HCT116 (cell line): ENCODE data around the gene TMED10. TPM values are rescaled to one million over a fixed set of nuclear protein-coding genes. Genes with fewer than 3 reads are reported as not detected.

Source experiments
- ATAC-seq: fragments of 200-7000 bp; cut with Tn5 transposase; 2 replicates; pipeline ENCODE4 v1.9.1; 2020; ENCODE audit warnings: mild to moderate bottlenecking, moderate library complexity
- BruUV-seq: library from RNA; stranded (reverse); fragments of 400-500 nt; replicated peaks from 2 replicates; lab custom pipeline; 2021; lab: Mats Ljungman, UMichigan
- CTCF ChIA-PET: fragments of 300-600 bp; sonication (Branson Sonifier 250); formaldehyde crosslinking; loops from one replicate; lab custom pipeline; 2021; ENCODE audit warnings: antibody characterized with exemption; lab: Charles Lee
- POLR2A ChIA-PET: fragments of 300-600, 350-600 bp; sonication (Branson Sonifier 250); formaldehyde crosslinking; loops from one replicate; lab custom pipeline; 2021; ENCODE audit warnings: antibody characterized with exemption; lab: Charles Lee
- RAD21 ChIA-PET, 2 experiments: fragments of 300-600 bp; sonication (Branson Sonifier 250); formaldehyde crosslinking; loops; one replicate each; lab custom pipeline; 2023; ENCODE audit warnings: low total read pairs in 2 of 2; ENCODE audit not compliant: uncharacterized antibody in 2 of 2, unreplicated experiment in 2 of 2, low non-redundant PET in 1 of 2; lab: Charles Lee
- DNase-seq: peaks from one replicate; pipeline ENCODE4 v3.0.0-alpha.2; 2010; ENCODE audit warnings: low read depth, low spot score
- H2AFZ ChIP-seq: fragments of 200-600 bp; shearing (Covaris generic), sonication (generic); 2 replicates; pipeline ENCODE4 v1.6.1; 2017; ENCODE audit warnings: low read depth, mixed run types, mixed read lengths, antibody characterized with exemption, low read length; ENCODE audit not compliant: poor library complexity, severe bottlenecking
- H3K27ac ChIP-seq: 2 replicates; pipeline ENCODE4 v1.5.1; 2012; ENCODE audit warnings: low read depth, low read length
- H3K27me3 ChIP-seq: fragments of 200-600 bp; sonication (generic); 2 replicates; pipeline ENCODE4 v1.6.1; 2016; ENCODE audit warnings: mixed run types, low read length, mixed read lengths; ENCODE audit not compliant: insufficient read depth
- H3K36me3 ChIP-seq, 2 experiments: fragments of 200-500 bp in 1 of 2; fragments of 200-600 bp in 1 of 2; sonication (Bioruptor generic) in 1 of 2; sonication (generic) in 1 of 2; 2 replicates each; pipeline versions ENCODE4 v1.5.1 to v1.6.1; 2014 to 2016; ENCODE audit warnings: low read length in 2 of 2, inconsistent platforms in 1 of 2, mixed read lengths in 1 of 2, mixed run types in 1 of 2; ENCODE audit not compliant: insufficient read depth in 2 of 2, control insufficient read depth in 1 of 2
- H3K4me1 ChIP-seq, 2 experiments: fragments of 200-600 bp in 1 of 2; sonication (generic) in 1 of 2; 2 replicates each; pipeline versions ENCODE4 v1.5.1 to v1.6.1; 2012 to 2017; ENCODE audit warnings: low read length in 2 of 2, inconsistent platforms in 1 of 2, mild to moderate bottlenecking in 1 of 2, mixed read lengths in 1 of 2, mixed run types in 1 of 2, moderate library complexity in 1 of 2; ENCODE audit not compliant: insufficient read depth in 2 of 2, control insufficient read depth in 1 of 2
- H3K4me2 ChIP-seq: fragments of 200-600 bp; sonication (generic); 2 replicates; pipeline ENCODE4 v1.6.1; 2017; ENCODE audit warnings: mixed run types, low read length, mixed read lengths
- H3K4me3 ChIP-seq, 2 experiments: fragments of 200-600 bp in 1 of 2; sonication (generic) in 1 of 2; replicated peaks in 1 of 2; 2 replicates each; pipeline ENCODE4 v1.5.1; 2011 to 2016; ENCODE audit warnings: low read length in 2 of 2, control low read depth in 1 of 2, low read depth in 1 of 2, mild to moderate bottlenecking in 1 of 2, mixed read lengths in 1 of 2, mixed run types in 1 of 2
- H3K79me2 ChIP-seq: fragments of 200-600 bp; sonication (generic); 2 replicates; pipeline ENCODE4 v1.6.1; 2017; ENCODE audit warnings: mild to moderate bottlenecking, mixed run types, low read length, moderate library complexity, mixed read lengths; ENCODE audit not compliant: insufficient read depth
- H3K9ac ChIP-seq: fragments of 200-600 bp; sonication (generic); 2 replicates; pipeline ENCODE4 v1.6.1; 2016; ENCODE audit warnings: low read length, mixed read lengths
- H3K9me2 ChIP-seq: fragments of 200-600 bp; sonication (generic), shearing (Covaris generic); 2 replicates; pipeline ENCODE4 v1.6.1; 2017; ENCODE audit warnings: mixed run types, mild to moderate bottlenecking, moderate library complexity; ENCODE audit not compliant: insufficient read depth
- H3K9me3 ChIP-seq, 2 experiments: fragments of 200-500 bp in 1 of 2; fragments of 200-600 bp in 1 of 2; sonication (Bioruptor generic) in 1 of 2; sonication (generic) in 1 of 2; 2 replicates each; pipeline ENCODE4 v1.6.1; 2014 to 2017; ENCODE audit warnings: low read length in 2 of 2, mixed read lengths in 2 of 2, inconsistent platforms in 1 of 2, low read depth in 1 of 2, mild to moderate bottlenecking in 1 of 2, mixed run types in 1 of 2, moderate library complexity in 1 of 2; ENCODE audit not compliant: control insufficient read depth in 1 of 2, insufficient read depth in 1 of 2
- H4K20me1 ChIP-seq: fragments of 200-600 bp; sonication (generic), shearing (Covaris generic); 2 replicates; pipeline ENCODE4 v1.6.1; 2017; ENCODE audit warnings: mixed run types, mild to moderate bottlenecking, moderate library complexity; ENCODE audit not compliant: insufficient read depth
- ATF3 ChIP-seq: IDR thresholded peaks from 2 replicates; pipeline ENCODE4 v1.6.1; 2012
- CEBPB ChIP-seq: IDR thresholded peaks from 2 replicates; pipeline ENCODE4 v1.6.1; 2012; ENCODE audit warnings: low read depth
- EGR1 ChIP-seq: IDR thresholded peaks from 2 replicates; pipeline ENCODE4 v1.6.1; 2012; ENCODE audit warnings: low read depth
- ELF1 ChIP-seq: IDR thresholded peaks from 2 replicates; pipeline ENCODE4 v1.6.1; 2012; ENCODE audit warnings: low read depth, borderline replicate concordance
- EZH2 ChIP-seq: fragments of 200-600 bp; sonication (generic); IDR thresholded peaks from 2 replicates; pipeline ENCODE4 v1.6.1; 2017; ENCODE audit warnings: antibody characterized with exemption, mixed run types
- JUND ChIP-seq: IDR thresholded peaks from 2 replicates; pipeline ENCODE4 v1.6.1; 2012
- SIN3A ChIP-seq: IDR thresholded peaks from 2 replicates; pipeline ENCODE4 v1.6.1; 2012; ENCODE audit warnings: low read depth
- intact Hi-C: fragments of 100-400 bp; cut with micrococcal nuclease; formaldehyde crosslinking; loops from 2 replicates; pipeline ENCODE4 v1.10.0; 2022
- total RNA-seq: library from RNA; stranded (reverse); gene quantifications from one replicate; pipeline ENCODE4 v1.2.1, GENCODE V29; 2021; ENCODE audit not compliant: unreplicated experiment
- TF ChIP-seq, protein P1 (sequence below): IDR thresholded peaks from 2 replicates; pipeline ENCODE4 v1.6.1; 2012

The TMED10 gene
- total RNA-seq, 1 experiment from 2014 or later: 303 TPM

- peak overlapping the region; percentile 94 for H3K27ac ChIP-seq
- H2AFZ ChIP-seq: no peak overlapping the region
- H3K4me1 ChIP-seq: peaks cover 33 to 41% of the 10 kb centered on the region in 2 experiments
- no peaks in the 10 kb centered on the region for H3K27me3 ChIP-seq
- peaks cover 0 to 10% of the 10 kb centered on the region in 2 experiments; a peak in 1 of 4 replicates for H3K36me3 ChIP-seq
- H4K20me1 ChIP-seq: no peaks in the 10 kb centered on the region
- H3K9ac ChIP-seq: peak overlapping the region; percentile 97
- RAD21 ChIA-PET: no interaction called here
- H3K79me2 ChIP-seq: peaks cover 50% of the 10 kb centered on the region
- no peak for ATAC-seq
- DNase-seq: no peak
- intact Hi-C loops: loop anchor here (5.0 kb wide), 1 partner anchor 434 kb away; no protein-coding TSS in a partner anchor
- POLR2A ChIA-PET: interaction anchor here (2.4 kb wide), 1 partner anchor 167 kb away, joined by 10 read pairs; no protein-coding TSS in a partner anchor
- H3K4me2 ChIP-seq: peak overlapping the region; percentile 93
- no peaks in the 10 kb centered on the region for H3K9me3 ChIP-seq
- CTCF ChIA-PET: no interaction called here
- no TSS peak for BruUV-seq
- H3K9me2 ChIP-seq: no peaks in the 10 kb centered on the region
- peak overlapping the region in 1 of 2 experiments; percentile 86; a peak in 2 of 4 replicates for H3K4me3 ChIP-seq
- no peak for TF ChIP-seq EZH2
- TF ChIP-seq SIN3A: no peak
- TF ChIP-seq, protein P1, sequence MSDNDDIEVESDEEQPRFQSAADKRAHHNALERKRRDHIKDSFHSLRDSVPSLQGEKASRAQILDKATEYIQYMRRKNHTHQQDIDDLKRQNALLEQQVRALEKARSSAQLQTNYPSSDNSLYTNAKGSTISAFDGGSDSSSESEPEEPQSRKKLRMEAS: no peak
- TF ChIP-seq ELF1: no peak
- no peak for TF ChIP-seq CEBPB
- no peak for TF ChIP-seq ATF3
- TF ChIP-seq EGR1: no peak
Measured at GRCh38 chr14:75128596-75128990, 47.8 kb downstream of the TMED10 start.

- Histone ChIP-seq H3K4me3 (peak overlapping the region; percentile 78 to 86), H3K27ac (peak overlapping the region; percentile 94), H3K79me2 (peaks cover 50% of the 10 kb centered on the region), H3K27me3 (no peaks in the 10 kb centered on the region), H3K36me3 (peaks cover 0 to 5% of the 10 kb centered on the region in 2 experiments; a peak in 1 of 4 replicates), H4K20me1 (no peaks in the 10 kb centered on the region), H3K4me1 (peaks cover 33 to 43% of the 10 kb centered on the region in 2 experiments), H3K9ac (peak overlapping the region; percentile 97), H3K9me3 (no peaks in the 10 kb centered on the region), H2AFZ (no peak overlapping the region), H3K9me2 (no peaks in the 10 kb centered on the region), H3K4me2 (peak overlapping the region; percentile 93)
- DNase-seq (no peak), ATAC-seq (no peak)
- ChIA-PET POLR2A (interaction anchor here (2.4 kb wide), 1 partner anchor 168 kb away, joined by 10 read pairs; no protein-coding TSS in a partner anchor), RAD21 (no interaction called here), CTCF (no interaction called here)
- intact Hi-C loops: loop anchor here (5.0 kb wide), 1 partner anchor 434 kb away; no protein-coding TSS in a partner anchor
- no TSS peak for BruUV-seq
- TF ChIP-seq, protein P1: peak; percentile 78
- TF ChIP-seq JUND (no peak), EGR1 (no peak)
Measured at GRCh38 chr14:75127903-75128595, 48.4 kb downstream of the TMED10 start.
